GM19099 (cell line): ENCODE results near the gene NXNL2.

Experiments
- POLR2A ChIP-seq: IDR thresholded peaks from 3 replicates; pipeline ENCODE4 v1.6.1; 2011; ENCODE audit warnings: low read depth; ENCODE audit not compliant: insufficient read length; ENCODE audit errors: extremely low read depth

The NXNL2 gene

GRCh38 chr9:88551546-88552137, 16.7 kb downstream of the NXNL2 start:
- TF ChIP-seq POLR2A: no peak

- TF ChIP-seq POLR2A: no peak
Measured at GRCh38 chr9:88553350-88553749, 18.4 kb downstream of the NXNL2 start.

- no peak for TF ChIP-seq POLR2A
Measured at GRCh38 chr9:88555268-88555980, 20.4 kb downstream of the NXNL2 start.

GRCh38 chr9:88559661-88560060, 24.7 kb downstream of the NXNL2 start:
- no peak for TF ChIP-seq POLR2A

GRCh38 chr9:88567870-88568269, 32.9 kb downstream of the NXNL2 start:
- TF ChIP-seq POLR2A: no peak

GRCh38 chr9:88571419-88571818, 36.4 kb downstream of the NXNL2 start:
- TF ChIP-seq POLR2A: no peak

GRCh38 chr9:88572684-88573083, 37.7 kb downstream of the NXNL2 start:
- TF ChIP-seq POLR2A: no peak

GRCh38 chr9:88574953-88575352, 40.0 kb downstream of the NXNL2 start:
- no peak for TF ChIP-seq POLR2A

GRCh38 chr9:88577256-88578120, 42.5 kb downstream of the NXNL2 start:
- TF ChIP-seq POLR2A: no peak

- no peak for TF ChIP-seq POLR2A
Measured at GRCh38 chr9:88578121-88579049, 43.4 kb downstream of the NXNL2 start.

GRCh38 chr9:88579050-88579715, 44.2 kb downstream of the NXNL2 start:
- no peak for TF ChIP-seq POLR2A

- no peak for TF ChIP-seq POLR2A
Measured at GRCh38 chr9:88580961-88581360, 46.0 kb downstream of the NXNL2 start.

- no peak for TF ChIP-seq POLR2A
Measured at GRCh38 chr9:88583901-88584596, 49.1 kb downstream of the NXNL2 start.

- TF ChIP-seq POLR2A: no peak
Measured at GRCh38 chr9:88585426-88585825, 50.4 kb downstream of the NXNL2 start.
